ENCODE results near the gene NATD1.

Gene NATD1

GRCh38 chr17:21291357-21291756 lies 38.1 kb upstream of the NATD1 start:
- H3K4me2 ChIP-seq (ENCODE audit: low read length) = no peak overlapping the region
- H3K27me3 ChIP-seq (ENCODE audit: low read depth, low read length) = no peaks in the 10 kb centered on the region
- no peaks in the 10 kb centered on the region; the same call in 1 of the 2 replicates for H4K20me1 ChIP-seq (ENCODE audit: insufficient read depth, low read length)
- no peak for TF ChIP-seq CTCF (IDR thresholded peaks at IDR 0.05; ENCODE audit: low read depth, low read length)
- TF ChIP-seq EZH2phosphoT487 (IDR thresholded peaks at IDR 0.05; ENCODE audit: low read depth) = no peak
- no peak overlapping the region for H3K27ac ChIP-seq (ENCODE audit: low read length)
- no peak overlapping the region for H2AFZ ChIP-seq (ENCODE audit: low read depth, low read length)
- no peaks in the 10 kb centered on the region for H3K9me3 ChIP-seq (ENCODE audit: insufficient read depth, low read length)
- H3K4me1 ChIP-seq (ENCODE audit: low read length) = peaks cover 30% of the 10 kb centered on the region
- no peak overlapping the region for H3K4me3 ChIP-seq (ENCODE audit: low read length)
- peaks cover 30% of the 10 kb centered on the region for H3K79me2 ChIP-seq (ENCODE audit: low read length)
- no peak overlapping the region for H3K9ac ChIP-seq (ENCODE audit: low read length)
- no peaks in the 10 kb centered on the region for H3K36me3 ChIP-seq (replicated peaks; ENCODE audit: low read depth, low read length)

GRCh38 chr17:21289902-21290571 lies 36.8 kb upstream of the NATD1 start:
- no peaks in the 10 kb centered on the region for H3K9me3 ChIP-seq (ENCODE audit: insufficient read depth, low read length)
- no peak overlapping the region for H2AFZ ChIP-seq (ENCODE audit: low read depth, low read length)
- no peak overlapping the region for H3K9ac ChIP-seq (ENCODE audit: low read length)
- H3K27me3 ChIP-seq (ENCODE audit: low read depth, low read length) = no peaks in the 10 kb centered on the region
- peaks cover 43% of the 10 kb centered on the region for H3K79me2 ChIP-seq (ENCODE audit: low read length)
- peaks cover 32% of the 10 kb centered on the region for H3K4me1 ChIP-seq (ENCODE audit: low read length)
- no peak overlapping the region for H3K4me3 ChIP-seq (ENCODE audit: low read length)
- H3K36me3 ChIP-seq (replicated peaks; ENCODE audit: low read depth, low read length) = no peaks in the 10 kb centered on the region
- H3K27ac ChIP-seq (ENCODE audit: low read length) = no peak overlapping the region
- H3K4me2 ChIP-seq (ENCODE audit: low read length) = no peak overlapping the region
- H4K20me1 ChIP-seq (ENCODE audit: insufficient read depth, low read length) = no peaks in the 10 kb centered on the region; the same call in 1 of the 2 replicates
- no peak for TF ChIP-seq CTCF (IDR thresholded peaks at IDR 0.05; ENCODE audit: low read depth, low read length)
- TF ChIP-seq EZH2phosphoT487 (IDR thresholded peaks at IDR 0.05; ENCODE audit: low read depth) = no peak

GRCh38 chr17:21289175-21289901 lies 36.1 kb upstream of the NATD1 start:
- Histone ChIP-seq H4K20me1 (ENCODE audit: insufficient read depth, low read length) (no peaks in the 10 kb centered on the region; the same call in 1 of the 2 replicates), H3K4me1 (ENCODE audit: low read length) (peaks cover 32% of the 10 kb centered on the region), H3K9ac (ENCODE audit: low read length) (peak overlapping the region; percentile 57; the same call in 1 of the 2 replicates), H3K36me3 (replicated peaks; ENCODE audit: low read depth, low read length) (no peaks in the 10 kb centered on the region), H3K27me3 (ENCODE audit: low read depth, low read length) (no peaks in the 10 kb centered on the region), H3K4me3 (ENCODE audit: low read length) (peak overlapping the region; percentile 90), H2AFZ (ENCODE audit: low read depth, low read length) (no peak overlapping the region), H3K9me3 (ENCODE audit: insufficient read depth, low read length) (no peaks in the 10 kb centered on the region), H3K27ac (ENCODE audit: low read length) (peak overlapping the region; percentile 93), H3K4me2 (ENCODE audit: low read length) (peak overlapping the region; percentile 83), H3K79me2 (ENCODE audit: low read length) (peaks cover 46% of the 10 kb centered on the region)
- no peak for TF ChIP-seq CTCF (IDR thresholded peaks at IDR 0.05; ENCODE audit: low read depth, low read length)
- TF ChIP-seq EZH2phosphoT487 (IDR thresholded peaks at IDR 0.05; ENCODE audit: low read depth) = no peak

- TF ChIP-seq CTCF (IDR thresholded peaks at IDR 0.05; ENCODE audit: low read depth, low read length) (peak; percentile 20), EZH2phosphoT487 (IDR thresholded peaks at IDR 0.05; ENCODE audit: low read depth) (no peak)
- H3K4me3 ChIP-seq (ENCODE audit: low read length) = peak overlapping the region; percentile 90
- H3K9ac ChIP-seq (ENCODE audit: low read length) = peak overlapping the region; percentile 57; the same call in 1 of the 2 replicates
- H3K79me2 ChIP-seq (ENCODE audit: low read length) = peaks cover 46% of the 10 kb centered on the region
- peak overlapping the region; percentile 93 for H3K27ac ChIP-seq (ENCODE audit: low read length)
- H3K4me1 ChIP-seq (ENCODE audit: low read length) = peaks cover 32% of the 10 kb centered on the region
- H3K4me2 ChIP-seq (ENCODE audit: low read length) = peak overlapping the region; percentile 83
- no peaks in the 10 kb centered on the region for H3K27me3 ChIP-seq (ENCODE audit: low read depth, low read length)
- no peaks in the 10 kb centered on the region for H3K36me3 ChIP-seq (replicated peaks; ENCODE audit: low read depth, low read length)
- H3K9me3 ChIP-seq (ENCODE audit: insufficient read depth, low read length) = no peaks in the 10 kb centered on the region
- H4K20me1 ChIP-seq (ENCODE audit: insufficient read depth, low read length) = no peaks in the 10 kb centered on the region; the same call in 1 of the 2 replicates
- H2AFZ ChIP-seq (ENCODE audit: low read depth, low read length) = no peak overlapping the region
Observed at GRCh38 chr17:21288571-21289017, 35.4 kb upstream of the NATD1 start.
